Activated naive CD4-positive, alpha-beta T cell treated with anti-CD3 and anti-CD28 coated beads, Interleukin-2, amount 50 U/mL, for 72 hours (primary cell): ENCODE results near the gene ROPN1B. TPM values are rescaled to one million over a fixed set of nuclear protein-coding genes. Genes with fewer than 3 reads are reported as not detected.

ENCODE experiments used
- ATAC-seq, 2 donors: fragments of 150-1000 bp; cut with Tn5 transposase; 2 replicates each; pipeline ENCODE4 v1.10.0; 2021; ENCODE audit warnings: mild to moderate bottlenecking in 2 of 2, moderate library complexity in 2 of 2
- DNase-seq, 2 donors: peaks; one replicate each; pipeline ENCODE4 v3.0.0; 2021 to 2022; ENCODE audit warnings: low spot score in 2 of 2
- H3K27ac Mint-ChIP-seq, 2 donors: one replicate each; pipeline ENCODE4 v1.8.0; 2022; ENCODE audit warnings: mild to moderate bottlenecking in 2 of 2, mixed read lengths in 2 of 2
- H3K36me3 Mint-ChIP-seq, 2 donors: one replicate each; pipeline ENCODE4 v1.8.0; 2022; ENCODE audit warnings: mixed read lengths in 2 of 2
- H3K9me3 Mint-ChIP-seq, 2 donors: one replicate each; pipeline ENCODE4 v1.8.0; 2022; ENCODE audit warnings: mixed read lengths in 2 of 2
- total RNA-seq, 2 donors: library from RNA; stranded (reverse); gene quantifications; one replicate each; pipeline ENCODE4 v1.2.3, GENCODE V29; 2022

Gene ROPN1B
- total RNA-seq, 2 donors from 2014 or later, result not detected

- H3K9me3 Mint-ChIP-seq, result no peaks in the 10 kb centered on the region
- no peak for ATAC-seq
- H3K36me3 Mint-ChIP-seq, result peaks cover 0 to 5% of the 10 kb centered on the region in 2 donors
- H3K27ac Mint-ChIP-seq, result peak overlapping the region in 1 of 2 donors; percentile 22
- DNase-seq, result no peak
Observed at GRCh38 chr3:126018545-126018944, 49.6 kb downstream of the ROPN1B start.

DNA sequence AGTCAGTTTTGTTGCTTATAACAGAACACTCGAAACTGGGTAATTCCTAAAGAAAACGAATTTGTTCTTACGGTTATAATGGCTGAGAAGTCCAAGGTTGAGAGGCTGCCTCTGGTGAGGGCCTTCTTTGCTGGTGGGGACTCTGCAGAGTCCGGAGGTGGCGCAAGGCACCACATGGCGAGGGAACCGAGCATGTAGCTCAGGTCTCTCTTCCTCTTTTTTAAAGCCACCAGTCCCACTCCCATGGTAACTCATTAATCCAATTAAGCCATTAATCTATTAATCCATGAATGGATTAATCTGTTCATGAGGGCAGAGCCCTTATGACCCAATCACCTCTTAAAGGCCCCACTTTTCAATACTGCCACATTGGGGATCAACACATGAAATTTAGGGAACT is 50.0 kb downstream of the ROPN1B start:
- H3K36me3 Mint-ChIP-seq, result peaks cover 0 to under 1% of the 10 kb centered on the region in 2 donors
- ATAC-seq, result no peak
- H3K27ac Mint-ChIP-seq, result no peak overlapping the region
- DNase-seq, result no peak
- no peaks in the 10 kb centered on the region for H3K9me3 Mint-ChIP-seq

- no peaks in the 10 kb centered on the region for H3K9me3 Mint-ChIP-seq
- no peak overlapping the region for H3K27ac Mint-ChIP-seq
- H3K36me3 Mint-ChIP-seq, result no peaks in the 10 kb centered on the region
- DNase-seq (no peak), ATAC-seq (no peak)
Observed at GRCh38 chr3:126019683-126020082, 50.7 kb downstream of the ROPN1B start.

- ATAC-seq (no peak), DNase-seq (no peak)
- Mint-ChIP-seq H3K36me3 (no peaks in the 10 kb centered on the region), H3K27ac (peak overlapping the region; percentile 50 to 53), H3K9me3 (no peaks in the 10 kb centered on the region)
Observed at GRCh38 chr3:126021224-126021623, 52.2 kb downstream of the ROPN1B start.

GRCh38 chr3:126021702-126022101 is 52.7 kb downstream of the ROPN1B start:
- no peak overlapping the region for H3K27ac Mint-ChIP-seq
- peaks cover 0 to 2% of the 10 kb centered on the region in 2 donors for H3K36me3 Mint-ChIP-seq
- DNase-seq (no peak), ATAC-seq (no peak)
- H3K9me3 Mint-ChIP-seq, result no peaks in the 10 kb centered on the region

- Mint-ChIP-seq H3K27ac (peak overlapping the region in 1 of 2 donors; percentile 60), H3K9me3 (peaks cover 4 to 6% of the 10 kb centered on the region in 2 donors), H3K36me3 (peaks cover 8 to 14% of the 10 kb centered on the region in 2 donors)
- DNase-seq (no peak), ATAC-seq (no peak)
Observed at GRCh38 chr3:126022741-126023359, 53.9 kb downstream of the ROPN1B start.

- DNase-seq (no peak), ATAC-seq (no peak)
- peaks cover 4 to 7% of the 10 kb centered on the region in 2 donors for H3K9me3 Mint-ChIP-seq
Observed at GRCh38 chr3:126023390-126023789, 54.4 kb downstream of the ROPN1B start.

GRCh38 chr3:126024049-126024854 is 55.3 kb downstream of the ROPN1B start:
- ATAC-seq, result no peak
- DNase-seq, result no peak
- Mint-ChIP-seq H3K27ac (no peak overlapping the region), H3K36me3 (peaks cover 22 to 28% of the 10 kb centered on the region in 2 donors), H3K9me3 (peaks cover 10% of the 10 kb centered on the region in 2 donors)

More at GRCh38 chr3:126023390-126023789, 54.4 kb downstream of the ROPN1B start:
- Mint-ChIP-seq H3K36me3 (peaks cover 14 to 19% of the 10 kb centered on the region in 2 donors), H3K27ac (no peak overlapping the region)

- H3K27ac Mint-ChIP-seq, result no peak overlapping the region
Observed at GRCh38 chr3:126025116-126025729, 56.2 kb downstream of the ROPN1B start.

GRCh38 chr3:126025862-126026261 is 56.9 kb downstream of the ROPN1B start:
- Mint-ChIP-seq H3K36me3 (peaks cover 27 to 36% of the 10 kb centered on the region in 2 donors), H3K27ac (no peak overlapping the region), H3K9me3 (peaks cover 10 to 14% of the 10 kb centered on the region in 2 donors)
- no peak for ATAC-seq
- no peak for DNase-seq

More at GRCh38 chr3:126025116-126025729, 56.2 kb downstream of the ROPN1B start:
- Mint-ChIP-seq H3K36me3 (peaks cover 27 to 32% of the 10 kb centered on the region in 2 donors), H3K9me3 (peaks cover 10 to 14% of the 10 kb centered on the region in 2 donors)
- DNase-seq (no peak), ATAC-seq (no peak)

- Mint-ChIP-seq H3K36me3 (peaks cover 27 to 36% of the 10 kb centered on the region in 2 donors), H3K9me3 (peaks cover 10 to 14% of the 10 kb centered on the region in 2 donors)
- no peak for DNase-seq
Observed at GRCh38 chr3:126026277-126026751, 57.3 kb downstream of the ROPN1B start.

GRCh38 chr3:126026761-126027160 is 57.8 kb downstream of the ROPN1B start:
- no peak for ATAC-seq

More at GRCh38 chr3:126026277-126026751, 57.3 kb downstream of the ROPN1B start:
- ATAC-seq, result no peak
- no peak overlapping the region for H3K27ac Mint-ChIP-seq

GRCh38 chr3:126028096-126028495 is 59.1 kb downstream of the ROPN1B start:
- Mint-ChIP-seq H3K9me3 (peaks cover 10 to 14% of the 10 kb centered on the region in 2 donors), H3K36me3 (peaks cover 27 to 41% of the 10 kb centered on the region in 2 donors), H3K27ac (no peak overlapping the region)
- ATAC-seq, result no peak
- no peak for DNase-seq

More at GRCh38 chr3:126026761-126027160, 57.8 kb downstream of the ROPN1B start:
- Mint-ChIP-seq H3K36me3 (peaks cover 27 to 39% of the 10 kb centered on the region in 2 donors), H3K27ac (no peak overlapping the region), H3K9me3 (peaks cover 10 to 14% of the 10 kb centered on the region in 2 donors)
- DNase-seq, result no peak

DNA sequence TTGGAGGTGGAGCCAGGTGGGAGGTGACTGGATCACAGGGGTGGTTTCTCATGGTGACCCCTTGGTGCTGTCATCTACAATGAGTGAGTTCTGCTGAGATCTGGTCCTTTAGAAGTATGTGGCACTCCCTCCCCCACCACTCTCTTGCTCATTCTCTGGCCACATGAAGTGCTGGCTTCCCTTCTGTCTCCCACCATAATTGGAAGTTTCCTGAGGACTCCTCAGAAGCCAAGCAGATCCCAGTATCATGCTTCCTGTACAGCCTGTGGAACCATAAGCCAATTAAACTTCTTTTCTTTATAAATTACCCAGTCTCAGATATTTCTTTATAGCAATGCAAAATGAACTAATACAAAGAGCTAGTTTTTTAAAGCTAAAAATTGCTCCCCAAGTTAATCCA is 60.3 kb downstream of the ROPN1B start:
- ATAC-seq (no peak), DNase-seq (no peak)
- Mint-ChIP-seq H3K36me3 (peaks cover 27 to 41% of the 10 kb centered on the region in 2 donors), H3K27ac (no peak overlapping the region), H3K9me3 (peaks cover 10 to 14% of the 10 kb centered on the region in 2 donors)

GRCh38 chr3:126030455-126030854 is 61.5 kb downstream of the ROPN1B start:
- DNase-seq, result no peak
- H3K9me3 Mint-ChIP-seq, result peaks cover 10 to 14% of the 10 kb centered on the region in 2 donors
- ATAC-seq, result no peak
- peaks cover 27 to 50% of the 10 kb centered on the region in 2 donors for H3K36me3 Mint-ChIP-seq
- H3K27ac Mint-ChIP-seq, result no peak overlapping the region

- Mint-ChIP-seq H3K9me3 (peaks cover 10 to 14% of the 10 kb centered on the region in 2 donors), H3K27ac (peak overlapping the region in 1 of 2 donors; percentile 74), H3K36me3 (peaks cover 27 to 47% of the 10 kb centered on the region in 2 donors)
- ATAC-seq, result no peak
- DNase-seq, result peak in 1 of 2 donors; percentile 11
Observed at GRCh38 chr3:126031981-126032471, 63.0 kb downstream of the ROPN1B start.
